HG03558 (cell line): Measurements from ENCODE around the gene ITPR3.

Experiments
- ATAC-seq: cut with Tn5 transposase; IDR thresholded peaks from one replicate; pipeline ENCODE4 v1.9.1; 2021; ENCODE audit warnings: moderate number of reproducible peaks; ENCODE audit not compliant: unreplicated experiment; ENCODE audit errors: extremely low read depth

Gene ITPR3

DNA sequence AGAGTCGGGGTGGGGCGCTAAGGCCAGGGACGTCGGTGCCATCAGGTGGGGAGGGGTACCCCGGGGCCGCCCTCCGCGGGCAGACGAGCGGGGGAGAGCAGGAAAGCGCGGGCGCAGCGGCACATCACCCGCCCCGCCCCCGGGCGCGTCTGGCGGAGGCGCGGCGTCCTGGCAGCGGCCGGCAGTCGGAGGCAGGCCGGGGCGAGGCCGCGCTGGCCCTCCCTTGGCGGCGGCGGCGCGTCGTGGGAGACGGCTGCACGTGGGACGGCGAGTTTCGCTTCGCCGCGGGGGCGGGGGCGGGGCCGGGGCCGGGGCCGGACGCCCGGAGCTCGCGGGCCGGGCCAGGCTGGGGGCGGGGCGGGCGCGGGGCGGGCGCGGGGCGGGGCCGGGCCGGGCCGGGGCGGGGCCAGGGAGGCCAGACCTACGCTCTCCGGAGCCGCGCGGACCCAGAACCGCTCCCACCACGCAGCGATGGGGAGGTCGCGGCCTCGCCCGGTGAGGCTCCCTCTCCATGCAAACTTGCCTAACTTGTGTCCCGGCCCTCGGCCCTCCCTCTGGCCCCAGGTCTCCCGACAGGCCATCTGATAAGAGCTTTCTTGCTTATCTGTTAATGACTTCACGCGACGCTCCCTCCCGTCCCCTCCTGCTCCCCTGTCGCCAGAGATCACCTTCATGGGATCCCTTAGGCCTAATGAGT, 12.5 kb downstream of the ITPR3 start:
- ATAC-seq, result no peak

DNA sequence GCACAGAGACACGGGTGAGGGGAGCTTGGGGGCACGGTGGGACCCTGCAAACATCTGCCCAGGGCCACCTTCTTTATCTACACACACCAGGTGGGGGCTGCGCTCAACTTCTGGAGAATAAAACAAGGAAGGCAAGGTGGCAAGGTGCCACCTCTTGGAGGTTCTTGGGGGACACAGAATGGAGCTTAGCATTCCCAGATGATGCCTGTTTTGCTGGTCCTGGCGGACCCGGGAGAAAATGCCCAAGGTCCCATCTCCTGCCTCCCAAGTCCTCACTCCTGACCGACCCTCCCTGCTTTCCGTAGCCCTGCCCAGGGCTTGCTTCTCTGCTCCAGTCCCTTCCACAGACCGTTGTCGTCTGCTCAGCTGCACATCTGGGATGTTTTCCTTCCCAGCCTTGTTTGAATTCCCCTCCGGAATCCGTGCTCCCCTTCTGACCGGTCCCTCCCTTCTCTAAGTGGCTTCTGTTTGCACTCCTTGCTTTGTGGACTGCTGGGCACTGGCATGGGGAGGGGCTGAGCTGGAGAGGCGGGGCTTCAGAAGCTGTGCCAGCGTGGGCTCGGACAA, 13.1 kb downstream of the ITPR3 start:
- ATAC-seq, result no peak

DNA sequence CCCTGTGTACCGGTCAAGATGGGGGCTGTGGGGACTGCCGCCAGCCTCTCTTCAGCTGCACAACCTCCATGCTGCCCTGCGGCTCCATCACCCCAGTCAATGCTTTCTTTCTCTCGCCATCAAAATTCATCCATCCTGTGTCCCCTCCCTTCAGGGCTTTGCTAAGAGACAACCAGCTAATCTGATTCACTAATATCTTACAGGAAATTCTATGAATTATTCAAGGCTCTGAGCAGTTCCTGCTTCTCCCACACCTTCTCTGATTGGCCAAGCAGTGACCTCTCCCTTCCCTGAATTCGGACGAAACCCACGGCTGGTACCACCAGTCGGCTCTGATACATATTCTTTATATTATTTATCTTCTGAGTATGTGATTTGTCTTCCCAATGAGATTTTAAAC, 13.8 kb downstream of the ITPR3 start:
- no peak for ATAC-seq

DNA sequence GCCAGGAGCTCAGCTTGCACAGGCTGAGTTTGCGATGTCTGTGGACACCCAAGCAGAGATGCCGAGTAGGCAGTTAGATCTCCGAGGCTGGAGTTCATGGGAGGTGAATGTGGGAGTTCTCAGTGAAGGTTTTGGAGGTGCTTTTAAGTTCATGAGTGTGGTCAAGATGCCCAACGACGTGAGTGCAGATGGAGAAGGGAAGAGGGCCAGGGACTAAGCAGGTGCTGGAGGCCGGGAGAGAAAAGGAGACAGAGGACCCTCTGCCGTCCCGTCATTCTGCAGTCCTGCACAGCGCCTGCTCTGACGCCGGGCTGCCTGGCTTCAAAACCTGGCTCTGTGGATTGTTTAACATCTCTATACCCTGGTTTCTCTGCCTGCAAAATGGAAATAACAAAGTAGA, 15.5 kb downstream of the ITPR3 start:
- ATAC-seq, result no peak

DNA sequence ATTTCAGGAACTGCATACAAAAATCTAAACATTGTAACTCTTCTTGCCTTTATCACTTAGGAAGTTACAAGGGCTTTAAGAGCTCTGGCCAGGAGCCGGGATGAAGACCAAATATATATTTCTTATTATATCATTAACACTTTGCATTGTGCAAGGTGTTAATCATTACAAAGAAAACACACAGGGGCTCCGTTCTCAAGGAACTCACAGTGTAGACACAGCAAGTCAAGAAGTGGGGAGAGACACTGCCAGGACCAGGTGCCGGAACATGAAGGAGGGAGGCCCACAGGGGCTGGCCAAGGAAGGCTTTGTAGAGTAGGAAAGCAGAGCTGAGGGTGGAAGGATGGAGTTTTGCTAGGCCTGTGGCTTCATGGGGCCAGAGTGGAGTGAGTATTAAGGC, 17.4 kb downstream of the ITPR3 start:
- ATAC-seq, result no peak

DNA sequence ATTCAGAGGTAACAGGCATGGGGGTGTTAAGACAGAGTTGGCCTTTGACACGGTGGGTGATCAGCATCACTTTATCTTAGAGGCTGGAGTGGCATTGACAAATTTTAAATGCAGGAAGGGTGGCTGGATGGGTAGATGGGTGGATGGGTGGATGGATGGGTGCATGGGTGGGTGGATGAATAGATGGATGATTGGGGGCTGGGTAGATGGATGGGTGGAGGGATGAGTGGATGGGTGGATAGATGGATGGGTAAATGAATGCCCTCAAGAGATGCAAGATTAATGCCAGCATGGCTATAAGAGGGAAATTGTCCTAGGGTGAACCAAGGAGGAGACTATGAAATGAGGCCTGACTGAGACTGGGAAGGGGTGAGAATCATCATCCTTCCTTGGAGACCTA, 18.4 kb downstream of the ITPR3 start:
- no peak for ATAC-seq

DNA sequence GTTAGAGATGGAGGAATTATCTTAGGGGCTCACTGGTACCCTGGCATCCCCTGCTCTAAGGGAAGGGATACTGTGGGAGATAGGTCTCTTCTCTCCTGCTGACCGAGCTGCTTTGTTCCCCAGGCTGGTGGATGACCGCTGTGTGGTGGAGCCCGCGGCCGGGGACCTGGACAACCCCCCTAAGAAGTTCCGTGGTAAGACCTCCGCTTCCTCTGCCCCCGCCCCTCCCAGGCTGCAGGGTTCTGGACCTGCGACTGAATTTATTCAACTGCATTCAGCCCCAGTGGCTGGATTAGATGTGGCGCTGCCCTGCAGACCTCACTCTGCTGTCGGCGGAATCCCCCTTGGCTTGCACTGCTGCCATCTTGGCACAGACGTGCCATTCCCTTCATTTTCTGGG, 19.2 kb downstream of the ITPR3 start:
- ATAC-seq, result no peak

DNA sequence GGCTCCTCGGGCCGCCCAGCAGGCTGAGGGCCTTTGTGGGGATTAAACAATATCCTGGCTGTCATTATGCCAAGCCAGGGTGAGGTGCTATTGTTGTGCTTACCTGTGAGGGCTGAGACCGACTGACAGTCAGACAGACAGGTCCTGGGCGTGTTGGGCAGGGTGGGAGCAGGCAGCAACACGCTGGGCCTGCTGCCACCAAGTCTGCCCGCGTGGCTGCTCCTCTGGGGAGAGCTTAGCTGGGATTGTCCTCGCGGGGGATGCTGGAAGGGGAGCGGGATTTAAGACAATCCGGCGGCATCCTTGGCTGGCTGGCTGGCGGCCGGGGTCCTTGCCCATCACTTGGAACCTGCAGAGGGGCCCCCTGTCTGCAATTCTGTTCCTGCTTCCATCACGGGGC, 20.0 kb downstream of the ITPR3 start:
- no peak for ATAC-seq

DNA sequence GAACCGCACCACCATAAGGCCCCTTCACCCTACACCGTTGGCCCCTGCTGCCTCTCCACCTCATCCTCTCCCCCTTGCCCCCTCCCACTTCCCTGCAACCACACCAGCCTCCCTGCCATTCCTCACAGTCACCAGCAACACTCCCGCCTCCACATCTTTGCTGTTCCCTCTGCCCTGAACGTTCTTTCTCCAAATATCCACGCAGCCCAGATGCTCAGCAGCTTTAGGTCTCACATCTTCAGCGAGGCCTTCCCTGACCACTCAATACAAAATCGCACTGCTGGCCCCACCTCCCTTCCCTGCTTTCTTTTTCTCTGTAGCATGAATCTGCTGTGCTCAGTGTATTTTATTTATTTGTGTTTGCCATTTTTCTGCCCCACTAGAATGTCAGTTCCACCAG, 20.5 kb downstream of the ITPR3 start:
- ATAC-seq, result no peak

DNA sequence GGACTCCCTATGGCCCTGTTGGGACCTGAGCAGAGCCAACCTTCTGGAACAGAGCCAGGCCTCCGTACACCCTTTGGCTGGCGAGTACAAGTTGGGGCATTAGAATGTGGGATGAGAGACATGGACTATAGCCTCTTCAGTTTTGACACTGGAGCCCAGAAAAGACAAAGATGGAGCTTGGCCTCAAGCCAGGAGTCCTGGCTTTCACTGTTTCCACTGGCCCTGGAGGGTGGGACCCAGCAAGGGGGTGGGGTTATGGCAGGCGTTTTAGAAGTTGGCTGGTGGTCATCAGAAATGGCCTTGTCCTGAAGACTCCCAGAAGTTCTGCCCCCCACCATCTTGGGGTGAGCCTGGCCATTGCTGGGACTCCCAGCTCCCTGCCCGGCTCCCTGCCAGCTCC, 21.8 kb downstream of the ITPR3 start:
- ATAC-seq, result no peak

DNA sequence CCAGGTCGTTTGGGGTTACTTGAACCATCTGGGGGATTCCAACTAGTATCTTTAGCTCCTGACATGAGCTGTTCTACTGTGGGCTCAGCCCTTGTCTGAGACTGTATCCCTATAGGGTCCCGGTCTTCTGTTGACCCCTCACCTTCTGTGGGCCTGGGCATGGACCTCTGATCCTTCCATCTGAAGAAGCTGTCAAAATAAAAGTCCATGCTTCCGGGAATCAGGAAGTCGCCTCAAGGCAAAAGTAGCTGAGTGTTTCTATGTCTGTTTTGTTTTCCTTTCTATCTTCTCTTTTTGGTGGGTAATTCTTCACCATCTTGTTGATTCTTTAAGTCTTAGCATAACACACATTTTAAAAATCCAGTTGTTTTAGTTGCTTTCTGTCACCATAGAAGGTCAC, 30.3 kb downstream of the ITPR3 start:
- ATAC-seq, result no peak

DNA sequence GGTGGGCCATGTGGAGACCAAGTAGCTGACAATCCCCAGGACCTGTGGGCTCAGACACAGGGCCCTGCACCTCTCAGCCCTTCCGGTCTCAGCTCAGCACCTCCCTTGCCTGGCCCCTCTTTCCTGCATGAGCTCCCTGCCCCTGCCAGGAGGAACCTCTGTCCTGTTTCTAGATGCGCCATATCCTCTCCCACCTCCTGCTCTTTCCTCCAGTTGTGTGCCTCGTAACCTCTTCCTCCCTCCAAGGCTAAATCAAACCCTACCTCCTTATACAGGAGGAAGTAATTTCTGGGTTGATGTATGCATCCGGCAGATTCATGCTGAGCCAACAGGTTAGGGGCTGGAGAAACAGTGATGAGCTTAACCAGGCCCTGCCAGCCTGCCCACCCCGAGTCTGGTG, 30.9 kb downstream of the ITPR3 start:
- no peak for ATAC-seq

DNA sequence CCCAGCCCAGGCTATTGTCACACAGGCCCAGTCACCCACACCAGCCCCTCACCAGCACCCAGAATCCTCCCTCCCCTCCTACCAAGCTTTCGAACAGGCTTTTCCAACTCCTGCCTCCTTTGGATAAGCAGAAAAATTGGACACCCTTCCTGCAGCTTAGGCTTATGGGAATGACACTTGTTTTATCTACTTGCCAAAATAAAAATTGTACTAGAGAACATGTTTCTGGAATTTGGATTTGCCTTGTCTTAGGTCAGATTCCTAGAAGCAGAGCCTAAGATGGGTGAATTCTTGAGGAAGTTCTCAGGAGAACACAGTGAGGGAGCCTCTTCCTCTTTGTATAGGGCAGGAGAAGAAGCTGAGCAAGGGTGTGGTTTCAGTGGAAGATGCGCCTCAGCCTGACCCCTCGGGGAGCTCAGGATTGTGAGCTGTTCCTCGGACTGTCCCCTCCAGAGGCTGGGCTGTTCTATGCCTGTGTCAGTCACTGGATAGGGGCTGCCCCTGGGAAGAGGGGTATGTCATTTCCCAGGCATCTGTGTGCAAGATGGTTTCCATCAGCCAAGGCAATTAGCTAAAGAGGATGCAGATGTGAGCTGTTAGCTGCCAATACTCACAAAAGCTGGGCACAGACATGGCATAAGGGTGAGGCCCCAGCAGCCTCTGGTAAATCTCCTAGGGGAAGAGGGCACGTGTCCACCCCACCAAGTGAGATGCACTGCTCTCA, 33.9 kb downstream of the ITPR3 start:
- no peak for ATAC-seq

DNA sequence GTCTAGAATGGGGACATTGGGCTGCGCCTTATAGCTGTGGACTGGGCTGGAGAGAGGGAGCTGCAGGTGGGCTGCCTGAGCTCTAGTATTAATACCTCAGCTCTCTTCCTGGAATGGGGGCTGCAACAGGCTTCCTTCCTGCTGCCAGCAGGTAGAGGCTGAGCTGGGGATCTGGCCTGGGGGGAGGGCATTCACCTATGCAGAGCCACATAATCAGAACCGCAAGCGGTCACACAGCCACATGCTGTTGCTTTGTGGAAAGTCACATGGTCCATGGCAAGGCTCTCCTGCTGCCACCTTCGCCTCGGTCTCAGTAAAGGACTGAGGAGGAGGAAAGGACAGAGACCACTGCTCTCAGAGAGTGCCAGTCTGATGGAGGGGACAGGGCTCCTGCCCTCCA, 35.7 kb downstream of the ITPR3 start:
- no peak for ATAC-seq

DNA sequence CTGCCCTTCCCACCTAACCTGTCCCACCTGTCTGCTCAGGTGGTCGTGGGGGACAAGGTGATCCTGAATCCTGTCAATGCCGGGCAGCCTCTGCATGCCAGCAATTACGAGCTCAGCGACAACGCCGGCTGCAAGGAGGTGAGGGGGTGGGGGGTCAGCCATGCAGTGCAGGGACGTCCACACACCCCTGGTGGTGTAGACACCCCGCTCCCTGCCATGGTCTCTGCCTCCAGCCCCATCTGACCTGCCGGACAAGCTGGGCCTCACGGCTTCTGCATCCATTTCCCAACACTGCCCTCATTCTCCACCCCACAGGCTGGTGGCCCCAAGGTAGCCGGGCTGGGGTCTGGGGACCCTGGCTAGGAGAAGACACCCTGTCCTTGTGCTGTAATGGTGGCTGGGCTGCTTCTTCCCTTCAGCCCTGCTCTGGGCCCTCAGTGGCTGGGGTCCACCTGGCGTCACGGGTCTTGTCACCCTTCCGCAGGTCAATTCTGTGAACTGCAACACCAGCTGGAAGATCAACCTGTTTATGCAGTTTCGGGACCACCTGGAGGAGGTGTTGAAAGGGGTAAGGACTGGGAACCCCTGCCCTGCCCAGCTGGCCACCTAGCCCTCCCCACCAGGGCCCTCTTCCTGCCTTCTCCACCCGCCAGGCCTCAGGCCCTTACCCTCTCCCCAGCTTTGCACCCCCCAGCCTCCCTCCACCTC, 38.0 kb downstream of the ITPR3 start:
- ATAC-seq, result no peak

DNA sequence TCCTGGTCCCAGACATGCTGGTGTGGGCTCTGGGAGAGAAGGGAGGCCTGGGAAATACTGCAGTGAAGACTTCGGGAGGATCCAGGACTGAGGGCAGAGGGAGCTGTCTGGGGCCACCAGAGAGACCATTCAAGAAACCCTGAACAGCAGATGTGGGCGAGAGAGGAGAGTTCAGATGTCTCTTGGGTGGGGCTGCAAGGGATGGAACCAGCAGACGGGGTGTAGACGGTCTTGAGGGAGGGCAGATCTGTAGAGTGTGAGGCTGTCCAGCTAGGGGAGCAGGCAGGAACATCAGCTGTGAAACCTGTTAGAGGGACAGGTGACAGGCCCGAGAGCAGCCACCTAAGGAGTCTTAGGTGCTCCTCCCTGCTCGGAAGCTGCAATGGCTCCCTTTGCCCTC, 38.9 kb downstream of the ITPR3 start:
- ATAC-seq, result no peak

DNA sequence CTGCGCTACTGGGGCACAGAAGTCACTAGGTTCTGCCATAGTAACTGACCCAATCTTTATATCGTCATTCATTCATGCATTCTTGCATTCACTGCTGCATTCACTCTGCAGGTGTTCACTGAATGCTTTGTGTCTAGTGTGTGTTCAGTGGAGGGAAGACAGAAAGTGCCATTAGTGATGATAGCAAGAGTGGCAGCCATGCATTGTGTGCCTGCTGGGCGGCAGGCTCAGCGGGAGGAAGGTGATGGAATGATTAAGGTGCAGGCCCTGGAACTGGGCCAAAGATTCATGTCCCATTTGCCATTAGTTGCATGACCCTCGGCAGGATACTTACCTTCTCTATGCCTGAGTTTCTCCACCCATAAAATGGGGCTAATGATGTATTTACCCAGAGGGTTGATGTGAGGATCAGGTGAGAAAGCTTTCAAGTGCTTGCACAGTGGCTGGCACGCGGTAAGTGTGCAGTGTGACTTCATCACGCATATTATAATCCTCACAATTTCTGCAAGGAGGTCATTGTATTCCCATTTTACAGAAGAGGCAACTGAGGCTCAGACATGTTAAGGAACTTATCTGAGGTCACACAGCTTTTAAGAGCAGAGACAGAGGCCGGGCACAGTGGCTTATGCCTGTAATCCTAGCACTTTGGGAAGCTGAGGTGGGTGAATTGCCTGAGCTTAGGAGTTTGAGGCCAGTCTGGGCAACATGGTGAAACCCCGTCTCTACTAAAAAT, 40.1 kb downstream of the ITPR3 start:
- ATAC-seq, result no peak

DNA sequence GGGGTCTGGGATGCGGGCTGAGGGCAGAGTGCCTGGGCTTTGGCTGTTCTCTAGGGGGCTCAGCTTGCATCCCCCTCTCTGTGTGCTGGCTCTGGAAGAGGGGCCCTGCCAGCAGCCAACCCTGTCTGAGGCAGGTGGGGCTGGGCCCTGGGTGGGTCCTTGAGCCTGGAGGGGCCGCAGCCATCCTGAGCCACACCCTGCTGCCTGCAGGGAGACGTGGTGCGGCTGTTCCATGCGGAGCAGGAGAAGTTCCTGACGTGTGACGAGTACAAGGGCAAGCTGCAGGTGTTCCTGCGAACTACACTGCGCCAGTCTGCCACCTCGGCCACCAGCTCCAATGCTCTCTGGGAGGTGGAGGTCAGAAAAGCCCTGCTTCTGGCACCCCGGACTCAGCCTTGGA, 41.2 kb downstream of the ITPR3 start:
- no peak for ATAC-seq

DNA sequence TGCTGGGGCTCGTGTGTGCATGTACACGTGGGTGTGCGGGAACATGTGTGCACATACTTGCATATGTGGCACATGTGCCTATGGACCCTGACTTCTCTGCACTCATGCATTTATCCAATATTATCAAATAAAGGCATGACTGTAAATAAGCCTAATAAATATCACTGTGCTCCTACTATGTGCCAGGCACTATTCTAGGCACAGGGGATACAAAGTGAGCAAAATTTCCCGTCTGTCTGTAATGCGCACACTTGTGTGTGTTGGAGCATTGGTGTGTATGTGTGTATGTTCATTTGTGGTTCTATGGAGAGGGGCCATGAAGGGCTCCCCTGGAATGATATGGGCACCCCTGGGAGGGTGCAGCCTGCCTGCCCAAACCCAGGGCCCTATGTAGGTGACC, 41.9 kb downstream of the ITPR3 start:
- no peak for ATAC-seq

DNA sequence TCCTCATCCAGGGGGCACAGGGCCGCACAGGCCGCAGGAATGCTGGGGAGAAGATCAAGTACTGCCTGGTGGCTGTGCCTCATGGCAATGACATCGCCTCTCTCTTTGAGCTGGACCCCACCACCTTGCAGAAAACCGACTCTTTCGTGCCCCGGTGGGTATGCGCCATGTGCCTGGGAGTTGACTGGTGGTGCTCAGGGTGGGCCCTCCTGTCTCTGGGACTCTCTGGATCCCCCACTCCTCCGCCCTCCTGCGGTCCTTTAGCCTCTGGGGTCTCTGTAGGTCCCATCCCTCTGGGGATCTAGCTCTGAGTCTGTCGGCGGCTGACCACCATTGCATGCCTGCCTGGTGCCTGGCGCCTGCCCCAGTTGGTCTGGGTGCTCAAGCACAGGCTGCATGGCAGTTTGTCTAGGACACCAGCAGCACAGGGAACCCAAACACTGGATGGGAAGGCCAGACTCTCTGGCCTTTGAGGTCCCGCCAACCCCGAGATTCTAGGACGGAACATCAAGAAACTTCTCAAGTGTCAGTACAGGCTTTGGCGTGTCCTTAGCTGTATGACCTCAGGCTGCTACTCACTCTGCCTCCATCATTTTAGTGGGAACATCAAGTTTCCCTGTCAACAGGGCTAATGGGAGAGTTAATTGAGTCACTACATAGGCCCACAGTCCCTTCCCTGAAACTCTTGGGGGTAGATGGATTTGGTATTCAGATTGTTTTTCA, 42.8 kb downstream of the ITPR3 start:
- no peak for ATAC-seq
